ENCODE results near the gene BCL10.

DNA sequence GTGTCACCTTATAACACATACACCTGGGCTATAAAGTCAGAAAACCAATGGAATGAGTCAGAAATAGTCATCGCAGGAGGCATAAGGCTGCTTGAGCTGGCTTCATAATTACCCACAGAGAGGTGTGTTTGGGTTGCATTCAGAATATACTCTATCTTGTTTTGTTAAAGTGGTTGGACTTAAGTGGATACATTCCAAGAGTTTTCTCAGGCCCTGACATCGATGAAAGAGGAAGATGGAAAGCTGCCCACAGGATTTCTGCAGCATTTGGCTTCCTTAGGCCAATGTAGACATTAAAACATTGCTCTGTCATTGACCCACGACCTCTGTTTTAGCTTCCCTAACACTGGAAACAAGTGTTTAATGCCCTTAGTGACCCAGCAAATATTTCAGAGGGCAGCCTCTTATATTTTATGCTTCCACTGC, 18.6 kb upstream of the BCL10 start:
- TF ChIP-seq CTCF (IDR thresholded peaks at IDR 0.05; ENCODE audit: poor library complexity, severe bottlenecking): no peak
- no peak for TF ChIP-seq EP300 (conservative IDR thresholded peaks at IDR 0.05; ENCODE audit: poor library complexity, severe bottlenecking)
